PFSK-1 (cell line): Measurements from ENCODE around the gene PHACTR2.

Experiments used
- FOXP2 ChIP-seq: optimal IDR thresholded peaks from 2 replicates; pipeline ENCODE3; 2011; ENCODE audit warnings: borderline replicate concordance, control low read depth, inconsistent platforms; ENCODE audit not compliant: insufficient read depth; ENCODE audit errors: extremely low read length, extremely low read depth
- POLR2AphosphoS5 ChIP-seq: IDR thresholded peaks from 2 replicates; pipeline ENCODE4 v1.6.1; 2012; ENCODE audit warnings: low read depth, mild to moderate bottlenecking, control low read depth, low read length, moderate library complexity
- SIN3A ChIP-seq: IDR thresholded peaks from 2 replicates; pipeline ENCODE4 v1.6.1; 2012; ENCODE audit warnings: mild to moderate bottlenecking, low read length, moderate library complexity, borderline replicate concordance; ENCODE audit not compliant: insufficient read depth
- TAF1 ChIP-seq: IDR thresholded peaks from 2 replicates; pipeline ENCODE4 v1.6.1; 2012; ENCODE audit warnings: low read length, control low read depth, borderline replicate concordance; ENCODE audit not compliant: insufficient read depth
- TF ChIP-seq, protein P1 (sequence below), 2 experiments: IDR thresholded peaks; 2 replicates each; pipeline versions ENCODE4 v1.6.1 to v1.8.0; 2011 to 2012; ENCODE audit warnings: low read depth in 2 of 2, low read length in 2 of 2, control low read depth in 1 of 2, inconsistent platforms in 1 of 2, mild to moderate bottlenecking in 1 of 2, moderate library complexity in 1 of 2; ENCODE audit not compliant: insufficient read depth in 1 of 2

Gene PHACTR2

DNA sequence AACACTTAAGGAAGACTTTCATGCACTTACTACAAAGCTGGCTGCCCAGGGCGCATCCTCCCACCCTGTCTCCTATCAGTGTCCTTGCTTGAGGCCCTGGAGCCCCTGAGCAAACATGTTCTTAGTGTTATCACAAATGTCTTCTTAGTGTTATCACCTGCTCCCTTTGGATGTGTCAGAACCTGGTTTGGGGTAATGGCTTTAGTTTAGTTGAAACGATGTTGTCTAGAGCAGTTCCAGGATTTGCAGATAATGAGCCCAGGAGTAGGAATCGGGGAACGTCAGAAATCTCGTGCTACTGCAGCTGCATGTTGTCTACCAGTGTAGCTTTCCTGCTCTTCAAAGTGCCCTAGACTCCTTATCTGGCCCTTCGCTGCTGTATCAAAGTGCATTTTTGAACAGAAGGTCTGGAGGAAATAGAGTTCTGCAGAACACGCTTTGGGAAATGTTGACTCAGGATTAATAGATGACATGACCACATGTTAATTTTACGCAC is 69.6 kb downstream of the PHACTR2 start:
- TF ChIP-seq, protein P1, sequence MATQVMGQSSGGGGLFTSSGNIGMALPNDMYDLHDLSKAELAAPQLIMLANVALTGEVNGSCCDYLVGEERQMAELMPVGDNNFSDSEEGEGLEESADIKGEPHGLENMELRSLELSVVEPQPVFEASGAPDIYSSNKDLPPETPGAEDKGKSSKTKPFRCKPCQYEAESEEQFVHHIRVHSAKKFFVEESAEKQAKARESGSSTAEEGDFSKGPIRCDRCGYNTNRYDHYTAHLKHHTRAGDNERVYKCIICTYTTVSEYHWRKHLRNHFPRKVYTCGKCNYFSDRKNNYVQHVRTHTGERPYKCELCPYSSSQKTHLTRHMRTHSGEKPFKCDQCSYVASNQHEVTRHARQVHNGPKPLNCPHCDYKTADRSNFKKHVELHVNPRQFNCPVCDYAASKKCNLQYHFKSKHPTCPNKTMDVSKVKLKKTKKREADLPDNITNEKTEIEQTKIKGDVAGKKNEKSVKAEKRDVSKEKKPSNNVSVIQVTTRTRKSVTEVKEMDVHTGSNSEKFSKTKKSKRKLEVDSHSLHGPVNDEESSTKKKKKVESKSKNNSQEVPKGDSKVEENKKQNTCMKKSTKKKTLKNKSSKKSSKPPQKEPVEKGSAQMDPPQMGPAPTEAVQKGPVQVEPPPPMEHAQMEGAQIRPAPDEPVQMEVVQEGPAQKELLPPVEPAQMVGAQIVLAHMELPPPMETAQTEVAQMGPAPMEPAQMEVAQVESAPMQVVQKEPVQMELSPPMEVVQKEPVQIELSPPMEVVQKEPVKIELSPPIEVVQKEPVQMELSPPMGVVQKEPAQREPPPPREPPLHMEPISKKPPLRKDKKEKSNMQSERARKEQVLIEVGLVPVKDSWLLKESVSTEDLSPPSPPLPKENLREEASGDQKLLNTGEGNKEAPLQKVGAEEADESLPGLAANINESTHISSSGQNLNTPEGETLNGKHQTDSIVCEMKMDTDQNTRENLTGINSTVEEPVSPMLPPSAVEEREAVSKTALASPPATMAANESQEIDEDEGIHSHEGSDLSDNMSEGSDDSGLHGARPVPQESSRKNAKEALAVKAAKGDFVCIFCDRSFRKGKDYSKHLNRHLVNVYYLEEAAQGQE (IDR thresholded peaks at IDR 0.05; ENCODE audit: insufficient read depth in 1 of 2, low read depth in 2 of 2, low read length in 2 of 2): no peak
- TF ChIP-seq TAF1 (no peak), SIN3A (no peak), POLR2AphosphoS5 (no peak), FOXP2 (no peak)

- TF ChIP-seq SIN3A (no peak), TAF1 (no peak), FOXP2 (no peak)
Observed at GRCh38 chr6:143749891-143750290, 72.1 kb downstream of the PHACTR2 start.

DNA sequence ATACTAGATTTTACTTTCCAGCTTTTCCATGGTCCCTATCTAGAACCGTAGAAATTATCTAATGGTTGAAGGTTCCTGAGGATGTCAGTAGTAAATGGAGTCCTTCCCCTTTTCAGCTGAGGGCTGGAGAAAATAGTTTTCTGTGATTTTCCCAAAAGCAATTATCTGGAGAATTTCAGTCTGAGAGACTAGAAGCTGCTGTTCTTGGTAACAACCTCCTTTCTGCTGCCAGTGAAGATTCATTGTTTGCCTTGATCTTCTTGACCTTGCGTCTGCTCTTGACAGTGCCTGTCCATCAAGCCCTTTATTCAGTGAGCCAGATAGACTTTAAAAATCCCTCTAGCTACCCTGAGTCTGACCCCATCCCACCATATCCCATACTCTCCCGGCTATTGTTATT is 73.1 kb downstream of the PHACTR2 start:
- TF ChIP-seq POLR2AphosphoS5: no peak
- no peak for TF ChIP-seq SIN3A
- no peak for TF ChIP-seq TAF1
- TF ChIP-seq FOXP2: no peak
- TF ChIP-seq, protein P1 (IDR thresholded peaks at IDR 0.05; ENCODE audit: insufficient read depth in 1 of 2, low read depth in 2 of 2, low read length in 2 of 2): no peak

DNA sequence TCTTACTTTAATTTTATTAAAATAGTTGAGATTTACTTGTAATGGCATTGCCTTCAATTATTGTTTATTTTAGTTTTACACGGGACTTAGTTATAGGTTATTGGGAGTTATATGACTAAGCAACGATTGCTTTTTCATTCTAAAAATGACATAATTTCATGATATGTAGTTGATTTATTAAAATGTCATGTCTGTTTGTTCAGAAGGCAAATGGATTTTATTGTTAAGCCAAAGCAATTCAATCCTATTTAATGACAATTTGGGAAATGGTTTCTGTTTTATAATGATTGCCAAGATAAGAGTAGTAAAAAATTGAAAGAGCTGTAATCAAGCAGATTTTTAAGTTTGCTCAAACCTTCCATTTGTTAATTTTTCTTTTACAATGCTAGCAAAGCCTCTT is 74.7 kb downstream of the PHACTR2 start:
- TF ChIP-seq FOXP2 (no peak), TAF1 (no peak)
- TF ChIP-seq, protein P1 (IDR thresholded peaks at IDR 0.05; ENCODE audit: insufficient read depth in 1 of 2, low read depth in 2 of 2, low read length in 2 of 2): no peak

- no peak for TF ChIP-seq FOXP2
- no peak for TF ChIP-seq POLR2AphosphoS5
- no peak for TF ChIP-seq TAF1
- no peak for TF ChIP-seq SIN3A
- TF ChIP-seq, protein P1 (IDR thresholded peaks at IDR 0.05; ENCODE audit: insufficient read depth in 1 of 2, low read depth in 2 of 2, low read length in 2 of 2): no peak
Observed at GRCh38 chr6:143753678-143754077, 75.9 kb downstream of the PHACTR2 start.
